Brain microvascular endothelial cell (primary cell): ENCODE data around the gene PRKRA.
"Not testable (repeated sequence)": the region's sequence is repeated elsewhere in the genome, so short reads cannot be mapped to it uniquely, and the experiment has no call there.

Experiments used
- DNase-seq: peaks from one replicate; pipeline ENCODE4 v3.0.0-alpha.2; 2020
- H3K27ac ChIP-seq: fragments of 250-450 bp; sonication (Bioruptor Pico); 2 replicates; pipeline ENCODE4 v1.5.1; 2020; ENCODE audit warnings: mild to moderate bottlenecking, moderate library complexity
- H3K27me3 ChIP-seq: fragments of 250-450 bp; sonication (Bioruptor Pico); replicated peaks from 2 replicates; pipeline ENCODE4 v1.5.1; 2020; ENCODE audit warnings: mild to moderate bottlenecking
- H3K36me3 ChIP-seq: fragments of 250-450 bp; sonication (Bioruptor Pico); replicated peaks from 2 replicates; pipeline ENCODE4 v1.5.1; 2020; ENCODE audit warnings: mild to moderate bottlenecking
- H3K4me3 ChIP-seq: 2 replicates; pipeline ENCODE4 v1.5.1; 2011; ENCODE audit warnings: low read depth, mild to moderate bottlenecking, control low read depth, low read length, moderate library complexity
- in situ Hi-C: cut with HindIII; loops from 2 replicates; pipeline ENCODE4 v1.10.0; 2017; ENCODE audit warnings: low sequenced_read_pairs, low pct_ligation_motif_present
- TF ChIP-seq, protein P1 (sequence below): IDR thresholded peaks from 2 replicates; pipeline ENCODE4 v1.5.1; 2011; ENCODE audit warnings: low read depth, mild to moderate bottlenecking, moderate library complexity, low read length, control low read depth, inconsistent platforms; ENCODE audit errors: missing control alignments

The PRKRA gene

DNA sequence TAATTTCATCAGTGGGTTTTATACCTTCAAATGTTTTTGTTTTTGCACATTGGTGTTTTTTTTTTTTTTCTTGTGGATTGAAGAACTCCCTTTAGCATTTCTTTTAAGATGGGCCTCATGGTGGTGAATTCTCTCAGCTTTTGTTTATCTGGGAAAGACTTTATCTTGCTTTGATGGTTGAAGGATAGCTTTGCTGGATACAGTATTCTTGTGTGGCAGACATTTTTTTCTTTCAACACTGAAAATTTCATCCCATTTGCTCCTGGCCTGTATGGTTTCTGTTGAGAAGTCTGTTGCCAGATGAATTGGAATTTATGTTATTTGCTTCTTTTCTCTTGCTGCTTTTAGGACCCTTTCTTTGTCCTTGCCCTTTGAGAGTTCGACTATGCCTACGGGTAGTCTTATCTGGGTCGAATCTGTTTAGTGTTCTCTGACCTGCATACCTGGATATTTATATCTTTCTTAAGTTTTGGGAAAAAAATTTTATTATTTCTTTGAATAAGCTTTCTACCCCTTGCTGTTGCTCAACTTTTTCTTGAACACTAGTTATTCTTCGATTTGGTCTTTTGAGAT is 25.6 kb downstream of the PRKRA start:
- TF ChIP-seq, protein P1, sequence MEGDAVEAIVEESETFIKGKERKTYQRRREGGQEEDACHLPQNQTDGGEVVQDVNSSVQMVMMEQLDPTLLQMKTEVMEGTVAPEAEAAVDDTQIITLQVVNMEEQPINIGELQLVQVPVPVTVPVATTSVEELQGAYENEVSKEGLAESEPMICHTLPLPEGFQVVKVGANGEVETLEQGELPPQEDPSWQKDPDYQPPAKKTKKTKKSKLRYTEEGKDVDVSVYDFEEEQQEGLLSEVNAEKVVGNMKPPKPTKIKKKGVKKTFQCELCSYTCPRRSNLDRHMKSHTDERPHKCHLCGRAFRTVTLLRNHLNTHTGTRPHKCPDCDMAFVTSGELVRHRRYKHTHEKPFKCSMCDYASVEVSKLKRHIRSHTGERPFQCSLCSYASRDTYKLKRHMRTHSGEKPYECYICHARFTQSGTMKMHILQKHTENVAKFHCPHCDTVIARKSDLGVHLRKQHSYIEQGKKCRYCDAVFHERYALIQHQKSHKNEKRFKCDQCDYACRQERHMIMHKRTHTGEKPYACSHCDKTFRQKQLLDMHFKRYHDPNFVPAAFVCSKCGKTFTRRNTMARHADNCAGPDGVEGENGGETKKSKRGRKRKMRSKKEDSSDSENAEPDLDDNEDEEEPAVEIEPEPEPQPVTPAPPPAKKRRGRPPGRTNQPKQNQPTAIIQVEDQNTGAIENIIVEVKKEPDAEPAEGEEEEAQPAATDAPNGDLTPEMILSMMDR, result no peak
- Histone ChIP-seq H3K27me3 (no peaks in the 10 kb centered on the region), H3K27ac (no peak overlapping the region), H3K36me3 (peaks cover 24% of the 10 kb centered on the region), H3K4me3 (no peak overlapping the region)
- DNase-seq, result no peak
- in situ Hi-C loops, result no loop called here

DNA sequence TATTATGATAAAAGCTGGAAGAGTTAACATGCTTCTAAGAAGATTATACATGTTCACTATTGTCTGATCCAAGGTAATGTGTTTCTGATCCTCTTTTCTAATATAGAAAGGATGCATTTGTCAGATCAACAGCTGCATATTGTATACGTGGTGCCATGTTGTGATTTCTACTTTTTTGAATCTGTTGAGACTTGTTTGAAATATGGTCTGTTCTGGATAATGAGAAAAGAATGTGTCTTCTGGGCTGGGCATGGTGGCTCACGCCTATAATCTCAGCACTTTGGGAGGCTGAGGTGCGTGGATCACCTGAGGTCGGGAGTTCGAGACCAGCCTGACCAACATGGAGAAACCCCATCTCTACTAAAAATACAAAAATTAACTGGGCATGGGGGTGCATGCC is 27.2 kb downstream of the PRKRA start:
- H3K36me3 ChIP-seq, result peaks cover 10% of the 10 kb centered on the region
- H3K4me3 ChIP-seq, H3K27me3 ChIP-seq, DNase-seq, H3K27ac ChIP-seq: not testable (repeated sequence)
- in situ Hi-C loops, result loop anchor here (25.0 kb wide), 1 partner anchor 286 kb away; no protein-coding TSS in a partner anchor

DNA sequence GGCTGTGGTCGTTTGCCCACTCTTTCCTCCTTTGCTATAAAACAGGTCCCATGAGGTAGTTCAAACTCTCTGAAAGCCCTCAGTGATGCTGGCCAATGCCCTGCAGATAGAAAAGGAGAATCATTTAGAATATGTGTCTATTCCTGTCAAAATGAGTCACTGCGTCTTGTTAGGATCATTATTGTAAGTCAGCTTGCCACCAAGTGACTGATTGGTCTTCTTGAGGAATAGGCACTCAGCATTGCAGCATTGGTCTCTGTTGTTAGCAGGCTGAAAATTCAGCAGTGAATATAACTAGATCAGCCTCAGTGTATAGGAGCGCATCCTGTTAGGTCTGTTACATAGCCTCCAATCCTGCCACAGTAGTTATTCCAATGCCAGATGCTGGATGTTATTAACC is 28.9 kb downstream of the PRKRA start:
- in situ Hi-C loops, result loop anchor here (25.0 kb wide), 1 partner anchor 285 kb away; no protein-coding TSS in a partner anchor
- no peak for DNase-seq
- TF ChIP-seq, protein P1, result no peak
- H3K27me3 ChIP-seq, result no peaks in the 10 kb centered on the region
- no peak overlapping the region for H3K27ac ChIP-seq
- H3K4me3 ChIP-seq, result no peak overlapping the region
- H3K36me3 ChIP-seq, result no peaks in the 10 kb centered on the region

DNA sequence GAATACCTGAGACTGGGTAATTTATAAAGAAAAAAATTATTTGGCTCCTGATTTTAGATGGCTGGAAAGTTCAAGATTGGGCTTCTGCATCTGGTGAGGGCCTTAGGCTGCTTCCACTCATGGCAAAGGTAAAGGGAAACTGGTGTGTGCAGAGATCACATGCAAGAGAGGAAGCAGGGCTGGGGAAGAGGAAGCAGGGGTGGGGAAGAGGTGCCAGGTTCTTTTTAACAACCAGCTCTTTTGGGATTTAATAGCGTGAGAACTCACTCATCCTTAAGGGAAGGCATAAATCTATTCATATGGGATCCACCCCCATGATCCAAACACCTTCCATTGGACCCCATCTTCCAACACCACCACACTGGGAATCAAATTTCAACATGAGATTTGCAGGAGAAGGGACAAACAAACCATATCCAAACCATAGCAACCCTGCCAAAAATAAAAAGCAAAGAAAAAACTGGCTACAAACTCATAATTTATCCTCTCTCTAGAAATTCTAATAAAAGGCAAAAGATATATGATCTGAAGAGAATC is 30.4 kb downstream of the PRKRA start:
- Histone ChIP-seq H3K4me3 (no peak overlapping the region), H3K36me3 (no peaks in the 10 kb centered on the region), H3K27ac (no peak overlapping the region), H3K27me3 (no peaks in the 10 kb centered on the region)
- TF ChIP-seq, protein P1, result no peak
- no peak for DNase-seq
- in situ Hi-C loops, result loop anchor here (25.0 kb wide), 1 partner anchor 283 kb away; no protein-coding TSS in a partner anchor

DNA sequence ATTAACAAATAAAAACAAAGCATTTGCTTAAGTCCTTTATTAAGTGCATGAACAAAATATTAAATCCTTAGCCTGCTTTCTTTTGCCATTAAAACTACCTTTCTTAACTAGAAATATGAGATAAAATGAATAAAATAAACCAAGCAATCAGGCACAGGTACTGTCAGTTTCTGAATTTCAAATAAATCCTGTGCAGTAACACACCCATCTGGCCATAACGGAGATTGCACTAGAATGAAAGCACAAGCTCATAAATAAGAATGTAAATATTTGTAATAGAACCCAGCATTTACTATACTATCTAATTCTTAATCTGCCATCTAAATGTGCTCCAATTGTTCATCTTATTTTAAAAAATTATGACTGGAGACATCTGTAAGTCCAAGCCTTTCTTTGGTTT is 31.9 kb downstream of the PRKRA start:
- DNase-seq, result peak; percentile 31
- no peak overlapping the region for H3K27ac ChIP-seq
- TF ChIP-seq, protein P1, result peak; percentile 40

DNA sequence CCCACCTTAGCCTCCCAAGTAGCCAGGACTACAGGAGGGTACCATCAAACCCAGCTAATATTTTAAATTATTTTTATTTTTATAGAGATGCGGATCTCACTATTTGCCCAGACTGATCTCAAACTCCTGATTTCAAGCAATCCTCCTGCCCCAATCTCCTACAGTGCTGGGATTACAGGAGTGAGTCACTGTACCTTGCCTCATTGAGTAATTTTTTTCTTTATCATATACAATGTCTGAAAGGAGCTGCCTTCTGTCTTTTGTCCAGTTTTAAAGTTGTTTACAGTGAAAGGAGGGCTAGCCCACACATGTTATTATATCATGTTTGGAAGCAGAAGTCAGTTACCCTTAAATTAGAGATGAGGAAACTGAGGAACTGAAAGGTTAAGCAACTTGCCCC is 32.5 kb downstream of the PRKRA start:
- TF ChIP-seq, protein P1, result no peak
- DNase-seq, result no peak
- in situ Hi-C loops, result loop anchor here (25.0 kb wide), 1 partner anchor 281 kb away; no protein-coding TSS in a partner anchor
- H3K36me3 ChIP-seq, result no peaks in the 10 kb centered on the region
- H3K27ac ChIP-seq, result no peak overlapping the region
- no peak overlapping the region for H3K4me3 ChIP-seq
- no peaks in the 10 kb centered on the region for H3K27me3 ChIP-seq

More for the DNA sequence above, 31.9 kb downstream of the PRKRA start:
- in situ Hi-C loops, result loop anchor here (25.0 kb wide), 1 partner anchor 282 kb away; no protein-coding TSS in a partner anchor
- no peaks in the 10 kb centered on the region for H3K36me3 ChIP-seq
- no peaks in the 10 kb centered on the region for H3K27me3 ChIP-seq
- H3K4me3 ChIP-seq, result no peak overlapping the region
